Ascending aorta (tissue), 2 donors: ENCODE measurements around the gene TUBB2B. TPM values are rescaled to one million over a fixed set of nuclear protein-coding genes. Genes with fewer than 3 reads are reported as not detected.

Source experiments
- DNase-seq, 2 donors: peaks; one replicate each; pipeline ENCODE4 v3.0.0-alpha.2; 2019; ENCODE audit warnings: low spot score in 2 of 2
- H3K27ac ChIP-seq, 2 donors: fragments of 200-600 bp; sonication (generic); one replicate each; pipeline ENCODE4 v1.5.1; 2016 to 2017; ENCODE audit warnings: mild to moderate bottlenecking in 1 of 2
- H3K27me3 ChIP-seq: fragments of 200-600 bp; sonication (generic); one replicate; pipeline ENCODE4 v1.5.1; 2017
- H3K36me3 ChIP-seq, 2 donors: fragments of 200-600 bp; sonication (generic); one replicate each; pipeline ENCODE4 v1.5.1; 2016
- H3K4me1 ChIP-seq, 2 donors: fragments of 200-600 bp; sonication (generic); one replicate each; pipeline ENCODE4 v1.5.1; 2016 to 2017; ENCODE audit warnings: mild to moderate bottlenecking in 1 of 2
- H3K4me3 ChIP-seq, 2 donors: fragments of 200-600 bp; sonication (generic); one replicate each; pipeline ENCODE4 v1.5.1; 2016 to 2017; ENCODE audit warnings: mild to moderate bottlenecking in 1 of 2
- H3K9me3 ChIP-seq, 2 donors: fragments of 200-600 bp; sonication (generic); one replicate each; pipeline ENCODE4 v1.5.1; 2016
- CTCF ChIP-seq, 3 experiments: fragments of 200-600 bp in 2 of 3; fragments of 450-650 bp in 1 of 3; sonication (generic) in 2 of 3; IDR thresholded peaks; one replicate each; pipeline ENCODE4 v1.5.1; 2016 to 2019; ENCODE audit warnings: antibody characterized with exemption in 3 of 3, mild to moderate bottlenecking in 1 of 3, moderate library complexity in 1 of 3
- intact Hi-C: fragments of 100-400 bp; cut with DNase I; formaldehyde crosslinking; loops from one replicate; pipeline ENCODE4 v1.15.1; 2023
- total RNA-seq: library from RNA; depleted of rRNA; stranded (reverse); fragments of >200 nt; gene quantifications from one replicate; pipeline ENCODE4 v1.1.0, GENCODE V29; 2016

Gene TUBB2B
- total RNA-seq, 1 donor from 2014 or later, result not detected

- Histone ChIP-seq H3K9me3 (no peaks in the 10 kb centered on the region), H3K4me1 (peaks cover 11 to 39% of the 10 kb centered on the region in 2 donors), H3K27me3 (peaks cover 20% of the 10 kb centered on the region), H3K4me3 (peak overlapping the region; percentile 58 to 70), H3K36me3 (no peaks in the 10 kb centered on the region), H3K27ac (no peak overlapping the region)
- intact Hi-C loops, result no loop called here
- TF ChIP-seq CTCF (IDR thresholded peaks at IDR 0.05), result no peak
- DNase-seq, result peak in 1 of 2 donors; percentile 45
Measured at GRCh38 chr6:3232017-3232945, 4.8 kb upstream of the TUBB2B start.

GRCh38 chr6:3231247-3232016 lies 4.0 kb upstream of the TUBB2B start:
- no peaks in the 10 kb centered on the region for H3K36me3 ChIP-seq
- peak overlapping the region; percentile 58 to 70 for H3K4me3 ChIP-seq
- TF ChIP-seq CTCF (IDR thresholded peaks at IDR 0.05), result no peak
- peak overlapping the region in 1 of 2 donors; percentile 50 for H3K27ac ChIP-seq
- DNase-seq, result peak in 1 of 2 donors; percentile 79
- H3K9me3 ChIP-seq, result no peaks in the 10 kb centered on the region
- intact Hi-C loops, result no loop called here
- H3K27me3 ChIP-seq, result peaks cover 20% of the 10 kb centered on the region
- H3K4me1 ChIP-seq, result peaks cover 13 to 46% of the 10 kb centered on the region in 2 donors

GRCh38 chr6:3230900-3231246 lies 3.4 kb upstream of the TUBB2B start:
- peak overlapping the region; percentile 58 to 70 for H3K4me3 ChIP-seq
- H3K27me3 ChIP-seq, result peaks cover 20% of the 10 kb centered on the region
- peaks cover 13 to 46% of the 10 kb centered on the region in 2 donors for H3K4me1 ChIP-seq
- no peak for DNase-seq
- H3K9me3 ChIP-seq, result no peaks in the 10 kb centered on the region
- intact Hi-C loops, result no loop called here
- TF ChIP-seq CTCF (IDR thresholded peaks at IDR 0.05), result no peak
- H3K27ac ChIP-seq, result no peak overlapping the region
- H3K36me3 ChIP-seq, result no peaks in the 10 kb centered on the region

GRCh38 chr6:3230256-3230882 lies 2.9 kb upstream of the TUBB2B start:
- Histone ChIP-seq H3K36me3 (no peaks in the 10 kb centered on the region), H3K4me1 (peaks cover 13 to 46% of the 10 kb centered on the region in 2 donors), H3K27ac (no peak overlapping the region), H3K27me3 (peaks cover 20% of the 10 kb centered on the region), H3K9me3 (no peaks in the 10 kb centered on the region), H3K4me3 (peak overlapping the region; percentile 24 to 70)
- intact Hi-C loops, result no loop called here
- no peak for DNase-seq
- no peak for TF ChIP-seq CTCF (IDR thresholded peaks at IDR 0.05)

- Histone ChIP-seq H3K27ac (no peak overlapping the region), H3K36me3 (no peaks in the 10 kb centered on the region), H3K9me3 (no peaks in the 10 kb centered on the region), H3K27me3 (peaks cover 20% of the 10 kb centered on the region), H3K4me3 (peak overlapping the region; percentile 24 to 58), H3K4me1 (peaks cover 13 to 46% of the 10 kb centered on the region in 2 donors)
- DNase-seq, result peak in 1 of 2 donors; percentile 62
- TF ChIP-seq CTCF (IDR thresholded peaks at IDR 0.05), result no peak
- intact Hi-C loops, result loop anchor here (5.0 kb wide), 1 partner anchor 67 kb away; no protein-coding TSS in a partner anchor
Measured at GRCh38 chr6:3229566-3230178, 2.2 kb upstream of the TUBB2B start.
